ENCODE data around the gene VSTM5.
"Not testable (repeated sequence)": the region's sequence is repeated elsewhere in the genome, so short reads cannot be mapped to it uniquely, and the experiment has no call there.

The VSTM5 gene

GRCh38 chr11:93870616-93871015 lies 20.2 kb upstream of the VSTM5 start:
- H3K27ac ChIP-seq: no peak overlapping the region
- TF ChIP-seq CTCF (IDR thresholded peaks at IDR 0.05) (no peak), ZFX (IDR thresholded peaks at IDR 0.05; ENCODE audit: borderline replicate concordance) (no peak)

DNA sequence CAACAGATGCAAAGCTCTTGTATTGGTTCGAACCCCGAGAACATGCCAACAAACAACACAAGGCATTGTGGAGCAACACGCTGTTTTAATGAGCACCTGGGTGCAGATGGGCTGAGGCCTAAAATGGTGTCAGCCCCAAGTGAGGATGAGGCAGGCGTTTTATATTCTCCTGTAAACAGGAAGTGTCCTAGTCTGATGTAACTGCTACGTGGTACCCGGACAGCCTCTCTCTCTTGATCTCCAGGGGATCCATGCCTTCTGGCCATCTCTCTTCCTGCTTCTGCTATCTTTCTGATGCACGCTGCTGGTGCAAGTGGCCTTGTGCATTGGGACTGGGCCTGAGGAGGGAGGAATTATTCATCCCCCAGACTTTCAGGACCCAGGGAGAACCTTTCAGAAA lies 19.4 kb upstream of the VSTM5 start:
- no peak overlapping the region for H3K27ac ChIP-seq
- TF ChIP-seq ZFX (IDR thresholded peaks at IDR 0.05; ENCODE audit: borderline replicate concordance) (no peak), CTCF (IDR thresholded peaks at IDR 0.05) (no peak)

DNA sequence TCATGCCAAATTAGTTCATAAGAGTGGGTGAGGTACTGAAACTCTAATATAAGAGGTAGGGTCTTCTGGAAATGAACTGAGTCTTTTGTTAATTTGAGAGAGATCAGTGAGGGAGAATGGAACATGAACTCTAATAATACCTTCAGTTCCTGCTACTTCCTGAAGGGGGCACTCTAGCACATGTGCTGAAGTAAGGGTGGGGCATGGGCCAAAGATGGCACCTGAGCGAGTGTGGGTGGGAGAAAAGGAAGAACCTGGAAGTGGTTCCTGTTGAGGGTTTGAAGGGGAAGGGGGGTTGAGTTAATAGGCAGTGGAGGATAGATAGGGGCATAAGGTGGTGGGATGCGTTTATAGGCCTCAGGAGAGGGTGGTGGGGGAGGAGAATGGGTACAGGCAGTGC lies 18.0 kb upstream of the VSTM5 start:
- H3K27ac ChIP-seq: not testable (repeated sequence)
- peak; percentile 71 for TF ChIP-seq CTCF (IDR thresholded peaks at IDR 0.05)

DNA sequence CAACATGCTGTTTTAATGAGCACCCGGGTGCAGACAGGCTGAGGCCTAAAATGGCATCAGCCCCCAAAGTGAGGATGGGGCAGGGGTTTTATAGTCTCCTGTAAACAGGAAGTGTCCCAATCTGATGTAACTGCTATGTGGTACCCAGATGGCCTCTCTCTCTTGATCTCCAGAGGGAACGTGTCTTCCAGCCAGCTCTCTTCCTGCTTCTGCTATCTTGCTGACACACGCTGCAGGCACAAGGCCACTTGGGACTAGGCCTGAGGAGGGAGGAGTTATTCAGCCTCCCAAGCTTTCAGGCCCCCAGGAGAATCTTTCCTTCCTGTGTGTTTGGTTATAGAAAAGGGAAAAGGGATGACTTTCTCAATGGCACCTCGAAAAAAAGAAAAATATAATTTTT lies 11.4 kb upstream of the VSTM5 start:
- no peak overlapping the region for H3K27ac ChIP-seq

GRCh38 chr11:93858121-93858775 lies 7.8 kb upstream of the VSTM5 start:
- no peak overlapping the region for H3K27ac ChIP-seq
- TF ChIP-seq CTCF (IDR thresholded peaks at IDR 0.05) (no peak), ZFX (IDR thresholded peaks at IDR 0.05; ENCODE audit: borderline replicate concordance) (no peak)

More for the DNA sequence above, 11.4 kb upstream of the VSTM5 start:
- no peak for TF ChIP-seq CTCF (IDR thresholded peaks at IDR 0.05)
- TF ChIP-seq ZFX (IDR thresholded peaks at IDR 0.05; ENCODE audit: borderline replicate concordance): no peak

GRCh38 chr11:93857413-93858120 lies 7.1 kb upstream of the VSTM5 start:
- no peak overlapping the region for H3K27ac ChIP-seq
- no peak for TF ChIP-seq ZFX (IDR thresholded peaks at IDR 0.05; ENCODE audit: borderline replicate concordance)
- no peak for TF ChIP-seq CTCF (IDR thresholded peaks at IDR 0.05)

DNA sequence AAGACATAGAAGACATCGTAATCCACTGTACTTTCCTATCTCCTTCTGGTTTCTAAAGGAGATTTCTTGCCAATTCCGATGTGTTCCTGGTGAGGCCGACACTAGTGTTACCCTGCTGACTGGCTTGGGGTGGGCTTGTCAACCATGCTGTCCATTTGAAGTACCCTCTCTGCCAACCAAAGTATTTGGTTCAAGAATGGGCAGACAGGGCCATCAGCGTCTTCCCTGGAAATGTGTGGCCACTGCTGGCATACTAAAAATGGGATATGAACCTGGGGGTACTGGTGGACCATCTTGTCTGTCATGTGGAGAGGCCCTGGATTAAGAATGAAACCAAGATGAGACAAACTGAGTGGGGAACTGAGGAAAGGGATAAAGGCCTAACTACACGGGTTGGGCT lies 1.8 kb upstream of the VSTM5 start:
- TF ChIP-seq CTCF (IDR thresholded peaks at IDR 0.05): no peak
- TF ChIP-seq ZFX (IDR thresholded peaks at IDR 0.05; ENCODE audit: borderline replicate concordance): no peak
- no peak overlapping the region for H3K27ac ChIP-seq

Data from 22Rv1 (cell line).